Natural killer cell (primary cell): ENCODE data around the gene ACO2. TPM values are rescaled to one million over a fixed set of nuclear protein-coding genes. Genes with fewer than 3 reads are reported as not detected.
"Not testable (repeated sequence)": the region's sequence is repeated elsewhere in the genome, so short reads cannot be mapped to it uniquely, and the experiment has no call there.

ENCODE experiments used
- ATAC-seq, 3 donors: fragments of 150-1000 bp in 2 of 3; fragments of 200-7000 bp in 1 of 3; cut with Tn5 transposase; 1 replicate in 1 of 3; 2 replicates in 2 of 3; pipeline ENCODE4 v1.10.0; 2021; ENCODE audit warnings: mild to moderate bottlenecking in 2 of 3, moderate library complexity in 2 of 3
- DNase-seq, 2 donors: peaks; one replicate each; pipeline versions ENCODE4 v3.0.0 to v3.0.0-alpha.2; 2013 to 2021; ENCODE audit warnings: mixed read lengths in 1 of 2
- H3K27ac ChIP-seq: one replicate; pipeline ENCODE4 v1.5.1; 2013; ENCODE audit warnings: mild to moderate bottlenecking, low read length
- H3K27me3 ChIP-seq: one replicate; pipeline ENCODE4 v1.6.1; 2013; ENCODE audit warnings: low read length; ENCODE audit not compliant: control insufficient read depth, insufficient read depth
- H3K36me3 ChIP-seq: one replicate; pipeline ENCODE4 v1.6.1; 2013; ENCODE audit warnings: low read length; ENCODE audit not compliant: control insufficient read depth, insufficient read depth
- H3K4me1 ChIP-seq: one replicate; pipeline ENCODE4 v1.6.1; 2013; ENCODE audit warnings: low read length; ENCODE audit not compliant: control insufficient read depth, insufficient read depth
- H3K4me3 ChIP-seq: one replicate; pipeline ENCODE4 v1.5.1; 2013; ENCODE audit warnings: low read length
- H3K9me3 ChIP-seq: one replicate; pipeline ENCODE4 v1.6.1; 2013; ENCODE audit warnings: low read length; ENCODE audit not compliant: control insufficient read depth, insufficient read depth
- H3K27ac Mint-ChIP-seq, 2 donors: one replicate each; pipeline ENCODE4 v1.8.0; 2022; ENCODE audit warnings: mild to moderate bottlenecking in 2 of 2, mixed read lengths in 2 of 2, moderate library complexity in 1 of 2
- H3K27me3 Mint-ChIP-seq, 2 donors: one replicate each; pipeline ENCODE4 v1.8.0; 2022; ENCODE audit warnings: low read depth in 2 of 2, mixed read lengths in 2 of 2
- H3K36me3 Mint-ChIP-seq: one replicate; pipeline ENCODE4 v1.8.0; 2022; ENCODE audit warnings: mixed read lengths
- H3K4me1 Mint-ChIP-seq, 2 donors: one replicate each; pipeline ENCODE4 v1.8.0; 2022; ENCODE audit warnings: mixed read lengths in 2 of 2
- H3K4me3 Mint-ChIP-seq: one replicate; pipeline ENCODE4 v1.8.0; 2022; ENCODE audit warnings: mild to moderate bottlenecking, moderate library complexity, mixed read lengths
- H3K9me3 Mint-ChIP-seq, 2 donors: one replicate each; pipeline ENCODE4 v1.8.0; 2022; ENCODE audit warnings: mixed read lengths in 2 of 2
- CTCF ChIP-seq: fragments of 200-600 bp; IDR thresholded peaks from one replicate; pipeline ENCODE4 v1.8.0; 2022; ENCODE audit warnings: antibody characterized with exemption
- WGBS: methylation state at CpG from one replicate; pipeline ENCODE4 v1.1.7; 2013; ENCODE audit warnings: missing lambda C conversion rate; ENCODE audit not compliant: insufficient coverage; 5-methylcytosine and 5-hydroxymethylcytosine counted together
- intact Hi-C: fragments of 100-400 bp; cut with micrococcal nuclease; formaldehyde crosslinking; loops from one replicate; pipeline ENCODE4 v1.14.2; 2022
- total RNA-seq, 4 donors: library from RNA; stranded (reverse); fragments of 120-200 nt in 1 of 4; gene quantifications; one replicate each; pipeline versions ENCODE4 v1.2.3 to v1.2.4, GENCODE V29; 2013 to 2022

ACO2 gene
- total RNA-seq, 3 donors from 2014 or later (not counting 1 experiment from before 2014, with no cell fraction given) = 77.9 to 99.8 (median 89.5) TPM

- Mint-ChIP-seq H3K27me3 (no peaks in the 10 kb centered on the region), H3K4me1 (peaks cover 17 to 18% of the 10 kb centered on the region in 2 donors), H3K36me3 (no peaks in the 10 kb centered on the region), H3K9me3 (no peaks in the 10 kb centered on the region), H3K27ac (no peak overlapping the region), H3K4me3 (no peak overlapping the region)
- Histone ChIP-seq H3K9me3 (no peaks in the 10 kb centered on the region), H3K4me1 (peaks cover 16% of the 10 kb centered on the region), H3K27ac (no peak overlapping the region), H3K27me3 (no peaks in the 10 kb centered on the region), H3K4me3 (no peak overlapping the region), H3K36me3 (peaks cover 30% of the 10 kb centered on the region)
- intact Hi-C loops = no loop called here
- DNase-seq = no peak
- WGBS = 96% methylated on average over 6 of the region's 8 CpGs
- TF ChIP-seq CTCF = no peak
- ATAC-seq = no peak
Measured at GRCh38 chr22:41429951-41430332, 39.0 kb upstream of the ACO2 start.

- Mint-ChIP-seq H3K4me1 (peaks cover 10 to 24% of the 10 kb centered on the region in 2 donors), H3K9me3 (no peaks in the 10 kb centered on the region), H3K4me3 (no peak overlapping the region), H3K27me3 (no peaks in the 10 kb centered on the region), H3K27ac (peak overlapping the region; percentile 24 to 43), H3K36me3 (no peaks in the 10 kb centered on the region)
- no peak overlapping the region for H3K4me3 ChIP-seq
- no peaks in the 10 kb centered on the region for H3K27me3 ChIP-seq
- intact Hi-C loops = no loop called here
- ATAC-seq = no peak
- TF ChIP-seq CTCF = no peak
- DNase-seq = no peak
- 95% methylated on average over 6 of the region's 6 CpGs for WGBS
- no peak overlapping the region for H3K27ac ChIP-seq
- peaks cover 7% of the 10 kb centered on the region for H3K4me1 ChIP-seq
- H3K9me3 ChIP-seq = no peaks in the 10 kb centered on the region
- peaks cover 42% of the 10 kb centered on the region for H3K36me3 ChIP-seq
Measured at GRCh38 chr22:41431656-41432055, 37.3 kb upstream of the ACO2 start.

GRCh38 chr22:41433480-41433879 lies 35.4 kb upstream of the ACO2 start:
- intact Hi-C loops, H3K9me3 Mint-ChIP-seq, H3K27me3 ChIP-seq, H3K36me3 Mint-ChIP-seq, H3K27me3 Mint-ChIP-seq, ATAC-seq, DNase-seq, H3K9me3 ChIP-seq, H3K27ac ChIP-seq, H3K4me3 ChIP-seq, H3K4me3 Mint-ChIP-seq, H3K4me1 ChIP-seq, H3K27ac Mint-ChIP-seq: not testable (repeated sequence)
- peaks cover 6 to 25% of the 10 kb centered on the region in 2 donors for H3K4me1 Mint-ChIP-seq
- WGBS = 100% methylated on average over 1 of the region's 1 CpG
- H3K36me3 ChIP-seq = peaks cover 39% of the 10 kb centered on the region

- H3K9me3 ChIP-seq, H3K27ac ChIP-seq, intact Hi-C loops, H3K36me3 Mint-ChIP-seq, DNase-seq, H3K27me3 Mint-ChIP-seq, H3K27me3 ChIP-seq, ATAC-seq, H3K4me3 Mint-ChIP-seq, H3K9me3 Mint-ChIP-seq, H3K4me1 ChIP-seq, H3K4me3 ChIP-seq: not testable (repeated sequence)
- H3K27ac Mint-ChIP-seq = peak overlapping the region in 1 of 2 donors; percentile 45
- H3K4me1 Mint-ChIP-seq = peaks cover 6 to 25% of the 10 kb centered on the region in 2 donors
- H3K36me3 ChIP-seq = peaks cover 44% of the 10 kb centered on the region
- WGBS = 93% methylated on average over 5 of the region's 5 CpGs
Measured at GRCh38 chr22:41434361-41435003, 34.4 kb upstream of the ACO2 start.
